ENCODE results near the gene NEDD8. TPM values are rescaled to one million over a fixed set of nuclear protein-coding genes. Genes with fewer than 3 reads are reported as not detected.

Gene NEDD8
- total and polyA plus RNA-seq, 2 experiments from 2014 or later: 130 to 418 TPM

DNA sequence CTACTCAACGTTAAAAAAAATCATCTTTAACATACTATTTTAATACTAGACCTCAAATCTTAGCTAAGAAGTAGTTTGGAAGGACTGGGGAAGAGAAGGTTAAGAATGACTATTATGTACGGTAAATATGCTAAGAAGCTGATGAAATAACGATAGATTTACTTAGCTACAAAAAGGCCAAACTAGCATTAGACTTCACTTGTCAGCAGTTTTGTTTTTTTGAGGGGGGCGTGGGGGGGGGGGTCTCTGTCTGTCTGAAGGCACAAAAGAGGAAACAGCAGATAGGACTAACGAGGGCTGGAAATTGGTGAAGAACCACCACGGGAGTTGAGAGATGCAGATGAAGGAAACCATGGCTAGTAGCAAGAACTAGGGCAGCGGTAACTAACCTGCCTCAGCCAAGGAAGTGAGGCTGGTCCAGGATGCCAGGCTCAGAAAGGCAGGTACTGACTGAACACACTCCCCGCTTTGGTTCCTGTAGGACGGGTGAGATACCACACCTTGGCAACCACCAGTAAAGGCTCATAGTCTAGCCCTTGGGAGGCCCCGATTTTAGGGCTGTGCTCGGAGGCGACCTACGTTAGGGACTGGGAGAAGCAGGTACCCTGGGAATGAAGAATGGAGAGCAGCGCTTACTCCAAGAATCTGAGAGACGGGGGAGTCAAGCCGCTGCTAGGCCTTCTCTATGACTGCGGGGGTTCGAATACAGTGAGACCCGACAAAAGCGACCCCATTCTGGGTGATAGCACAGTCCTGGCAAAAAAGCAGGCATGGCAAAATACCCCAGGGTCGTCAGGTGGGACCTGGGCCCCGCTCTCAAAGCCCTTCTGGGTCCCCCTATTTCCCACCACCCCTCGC, 675 bp downstream of the NEDD8 start (continued):
- TF ChIP-seq, protein P1, sequence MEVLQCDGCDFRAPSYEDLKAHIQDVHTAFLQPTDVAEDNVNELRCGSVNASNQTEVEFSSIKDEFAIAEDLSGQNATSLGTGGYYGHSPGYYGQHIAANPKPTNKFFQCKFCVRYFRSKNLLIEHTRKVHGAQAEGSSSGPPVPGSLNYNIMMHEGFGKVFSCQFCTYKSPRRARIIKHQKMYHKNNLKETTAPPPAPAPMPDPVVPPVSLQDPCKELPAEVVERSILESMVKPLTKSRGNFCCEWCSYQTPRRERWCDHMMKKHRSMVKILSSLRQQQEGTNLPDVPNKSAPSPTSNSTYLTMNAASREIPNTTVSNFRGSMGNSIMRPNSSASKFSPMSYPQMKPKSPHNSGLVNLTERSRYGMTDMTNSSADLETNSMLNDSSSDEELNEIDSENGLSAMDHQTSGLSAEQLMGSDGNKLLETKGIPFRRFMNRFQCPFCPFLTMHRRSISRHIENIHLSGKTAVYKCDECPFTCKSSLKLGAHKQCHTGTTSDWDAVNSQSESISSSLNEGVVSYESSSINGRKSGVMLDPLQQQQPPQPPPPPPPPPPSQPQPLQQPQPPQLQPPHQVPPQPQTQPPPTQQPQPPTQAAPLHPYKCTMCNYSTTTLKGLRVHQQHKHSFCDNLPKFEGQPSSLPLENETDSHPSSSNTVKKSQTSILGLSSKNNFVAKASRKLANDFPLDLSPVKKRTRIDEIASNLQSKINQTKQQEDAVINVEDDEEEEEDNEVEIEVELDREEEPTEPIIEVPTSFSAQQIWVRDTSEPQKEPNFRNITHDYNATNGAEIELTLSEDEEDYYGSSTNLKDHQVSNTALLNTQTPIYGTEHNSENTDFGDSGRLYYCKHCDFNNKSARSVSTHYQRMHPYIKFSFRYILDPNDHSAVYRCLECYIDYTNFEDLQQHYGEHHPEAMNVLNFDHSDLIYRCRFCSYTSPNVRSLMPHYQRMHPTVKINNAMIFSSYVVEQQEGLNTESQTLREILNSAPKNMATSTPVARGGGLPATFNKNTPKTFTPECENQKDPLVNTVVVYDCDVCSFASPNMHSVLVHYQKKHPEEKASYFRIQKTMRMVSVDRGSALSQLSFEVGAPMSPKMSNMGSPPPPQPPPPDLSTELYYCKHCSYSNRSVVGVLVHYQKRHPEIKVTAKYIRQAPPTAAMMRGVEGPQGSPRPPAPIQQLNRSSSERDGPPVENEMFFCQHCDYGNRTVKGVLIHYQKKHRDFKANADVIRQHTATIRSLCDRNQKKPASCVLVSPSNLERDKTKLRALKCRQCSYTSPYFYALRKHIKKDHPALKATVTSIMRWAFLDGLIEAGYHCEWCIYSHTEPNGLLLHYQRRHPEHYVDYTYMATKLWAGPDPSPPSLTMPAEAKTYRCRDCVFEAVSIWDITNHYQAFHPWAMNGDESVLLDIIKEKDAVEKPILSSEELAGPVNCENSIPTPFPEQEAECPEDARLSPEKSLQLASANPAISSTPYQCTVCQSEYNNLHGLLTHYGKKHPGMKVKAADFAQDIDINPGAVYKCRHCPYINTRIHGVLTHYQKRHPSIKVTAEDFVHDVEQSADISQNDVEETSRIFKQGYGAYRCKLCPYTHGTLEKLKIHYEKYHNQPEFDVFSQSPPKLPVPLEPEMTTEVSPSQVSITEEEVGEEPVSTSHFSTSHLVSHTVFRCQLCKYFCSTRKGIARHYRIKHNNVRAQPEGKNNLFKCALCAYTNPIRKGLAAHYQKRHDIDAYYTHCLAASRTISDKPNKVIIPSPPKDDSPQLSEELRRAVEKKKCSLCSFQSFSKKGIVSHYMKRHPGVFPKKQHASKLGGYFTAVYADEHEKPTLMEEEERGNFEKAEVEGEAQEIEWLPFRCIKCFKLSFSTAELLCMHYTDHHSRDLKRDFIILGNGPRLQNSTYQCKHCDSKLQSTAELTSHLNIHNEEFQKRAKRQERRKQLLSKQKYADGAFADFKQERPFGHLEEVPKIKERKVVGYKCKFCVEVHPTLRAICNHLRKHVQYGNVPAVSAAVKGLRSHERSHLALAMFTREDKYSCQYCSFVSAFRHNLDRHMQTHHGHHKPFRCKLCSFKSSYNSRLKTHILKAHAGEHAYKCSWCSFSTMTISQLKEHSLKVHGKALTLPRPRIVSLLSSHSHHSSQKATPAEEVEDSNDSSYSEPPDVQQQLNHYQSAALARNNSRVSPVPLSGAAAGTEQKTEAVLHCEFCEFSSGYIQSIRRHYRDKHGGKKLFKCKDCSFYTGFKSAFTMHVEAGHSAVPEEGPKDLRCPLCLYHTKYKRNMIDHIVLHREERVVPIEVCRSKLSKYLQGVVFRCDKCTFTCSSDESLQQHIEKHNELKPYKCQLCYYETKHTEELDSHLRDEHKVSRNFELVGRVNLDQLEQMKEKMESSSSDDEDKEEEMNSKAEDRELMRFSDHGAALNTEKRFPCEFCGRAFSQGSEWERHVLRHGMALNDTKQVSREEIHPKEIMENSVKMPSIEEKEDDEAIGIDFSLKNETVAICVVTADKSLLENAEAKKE (CRISPR knock-in tag; IDR thresholded peaks at IDR 0.05): no peak
- TF ChIP-seq JUNB (IDR thresholded peaks at IDR 0.05; ENCODE audit: unreplicated experiment) (no peak), POLR2AphosphoS5 (IDR thresholded peaks at IDR 0.05; ENCODE audit: low read depth) (no peak), ZNF331 (CRISPR knock-in tag; IDR thresholded peaks at IDR 0.05; ENCODE audit: low read depth) (no peak), NANOG (IDR thresholded peaks at IDR 0.05; ENCODE audit: borderline replicate concordance) (no peak), EZH2 (IDR thresholded peaks at IDR 0.05; ENCODE audit: low read depth, unreplicated experiment) (no peak), CREB1 (CRISPR knock-in tag; IDR thresholded peaks at IDR 0.05; ENCODE audit: low read depth) (no peak), EZH2phosphoT487 (IDR thresholded peaks at IDR 0.05; ENCODE audit: unreplicated experiment) (no peak), ZNF114 (CRISPR knock-in tag; IDR thresholded peaks at IDR 0.05) (no peak)
- TF ChIP-seq, protein P2, sequence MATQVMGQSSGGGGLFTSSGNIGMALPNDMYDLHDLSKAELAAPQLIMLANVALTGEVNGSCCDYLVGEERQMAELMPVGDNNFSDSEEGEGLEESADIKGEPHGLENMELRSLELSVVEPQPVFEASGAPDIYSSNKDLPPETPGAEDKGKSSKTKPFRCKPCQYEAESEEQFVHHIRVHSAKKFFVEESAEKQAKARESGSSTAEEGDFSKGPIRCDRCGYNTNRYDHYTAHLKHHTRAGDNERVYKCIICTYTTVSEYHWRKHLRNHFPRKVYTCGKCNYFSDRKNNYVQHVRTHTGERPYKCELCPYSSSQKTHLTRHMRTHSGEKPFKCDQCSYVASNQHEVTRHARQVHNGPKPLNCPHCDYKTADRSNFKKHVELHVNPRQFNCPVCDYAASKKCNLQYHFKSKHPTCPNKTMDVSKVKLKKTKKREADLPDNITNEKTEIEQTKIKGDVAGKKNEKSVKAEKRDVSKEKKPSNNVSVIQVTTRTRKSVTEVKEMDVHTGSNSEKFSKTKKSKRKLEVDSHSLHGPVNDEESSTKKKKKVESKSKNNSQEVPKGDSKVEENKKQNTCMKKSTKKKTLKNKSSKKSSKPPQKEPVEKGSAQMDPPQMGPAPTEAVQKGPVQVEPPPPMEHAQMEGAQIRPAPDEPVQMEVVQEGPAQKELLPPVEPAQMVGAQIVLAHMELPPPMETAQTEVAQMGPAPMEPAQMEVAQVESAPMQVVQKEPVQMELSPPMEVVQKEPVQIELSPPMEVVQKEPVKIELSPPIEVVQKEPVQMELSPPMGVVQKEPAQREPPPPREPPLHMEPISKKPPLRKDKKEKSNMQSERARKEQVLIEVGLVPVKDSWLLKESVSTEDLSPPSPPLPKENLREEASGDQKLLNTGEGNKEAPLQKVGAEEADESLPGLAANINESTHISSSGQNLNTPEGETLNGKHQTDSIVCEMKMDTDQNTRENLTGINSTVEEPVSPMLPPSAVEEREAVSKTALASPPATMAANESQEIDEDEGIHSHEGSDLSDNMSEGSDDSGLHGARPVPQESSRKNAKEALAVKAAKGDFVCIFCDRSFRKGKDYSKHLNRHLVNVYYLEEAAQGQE (IDR thresholded peaks at IDR 0.05; ENCODE audit: unreplicated experiment): no peak

Measured in GM23338 (cell line).